Suprapubic skin (tissue), 4 donors: ENCODE measurements around the gene MBNL2. TPM values are rescaled to one million over a fixed set of nuclear protein-coding genes. Genes with fewer than 3 reads are reported as not detected.

Experiments
- DNase-seq, 2 donors: peaks; one replicate each; pipeline ENCODE4 v3.0.0-alpha.2; 2019; ENCODE audit warnings: low spot score in 2 of 2
- H3K27ac ChIP-seq: fragments of 200-600 bp; sonication (generic); one replicate; pipeline ENCODE4 v1.5.1; 2019
- H3K27me3 ChIP-seq: fragments of 200-600 bp; sonication (generic); one replicate; pipeline ENCODE4 v1.5.1; 2019
- H3K36me3 ChIP-seq: fragments of 200-600 bp; sonication (generic); one replicate; pipeline ENCODE4 v1.5.1; 2019
- H3K4me1 ChIP-seq: fragments of 200-600 bp; sonication (generic); one replicate; pipeline ENCODE4 v1.5.1; 2019
- H3K4me3 ChIP-seq: fragments of 200-600 bp; sonication (generic); one replicate; pipeline ENCODE4 v1.5.1; 2019; ENCODE audit warnings: mild to moderate bottlenecking
- H3K9me3 ChIP-seq: fragments of 200-600 bp; sonication (generic); one replicate; pipeline ENCODE4 v1.5.1; 2019
- EP300 ChIP-seq: sonication (generic); formaldehyde crosslinking; IDR thresholded peaks from one replicate; pipeline ENCODE4 v1.6.1; 2017; ENCODE audit warnings: antibody characterized with exemption
- POLR2A ChIP-seq, 2 donors: fragments of 450-650 bp; IDR thresholded peaks; one replicate each; pipeline ENCODE4 v1.6.1; 2017; ENCODE audit warnings: antibody characterized with exemption in 2 of 2, mild to moderate bottlenecking in 2 of 2, moderate library complexity in 2 of 2
- POLR2AphosphoS5 ChIP-seq, 3 donors: sonication (generic); formaldehyde crosslinking; IDR thresholded peaks; one replicate each; pipeline ENCODE4 v1.6.1; 2017; ENCODE audit warnings: antibody characterized with exemption in 3 of 3
- WGBS: methylation state at CpG from one replicate; pipeline ENCODE4 v1.1.5; 2018; 5-methylcytosine and 5-hydroxymethylcytosine counted together
- total RNA-seq, 4 donors: library from RNA; depleted of rRNA; stranded (reverse); fragments of >200 nt; gene quantifications; one replicate each; pipeline ENCODE4 v1.1.0, GENCODE V29; 2016
- TF ChIP-seq, protein P1 (sequence below), 2 donors: fragments of 200-600 bp in 1 of 2; fragments of 450-650 bp in 1 of 2; sonication (generic) in 1 of 2; IDR thresholded peaks; one replicate each; pipeline ENCODE4 v1.5.1; 2016 to 2019; ENCODE audit warnings: antibody characterized with exemption in 2 of 2, mild to moderate bottlenecking in 1 of 2, moderate library complexity in 1 of 2

MBNL2 gene
- total RNA-seq, 4 donors from 2014 or later, result 64.2 to 92.4 (median 73.4) TPM

DNA sequence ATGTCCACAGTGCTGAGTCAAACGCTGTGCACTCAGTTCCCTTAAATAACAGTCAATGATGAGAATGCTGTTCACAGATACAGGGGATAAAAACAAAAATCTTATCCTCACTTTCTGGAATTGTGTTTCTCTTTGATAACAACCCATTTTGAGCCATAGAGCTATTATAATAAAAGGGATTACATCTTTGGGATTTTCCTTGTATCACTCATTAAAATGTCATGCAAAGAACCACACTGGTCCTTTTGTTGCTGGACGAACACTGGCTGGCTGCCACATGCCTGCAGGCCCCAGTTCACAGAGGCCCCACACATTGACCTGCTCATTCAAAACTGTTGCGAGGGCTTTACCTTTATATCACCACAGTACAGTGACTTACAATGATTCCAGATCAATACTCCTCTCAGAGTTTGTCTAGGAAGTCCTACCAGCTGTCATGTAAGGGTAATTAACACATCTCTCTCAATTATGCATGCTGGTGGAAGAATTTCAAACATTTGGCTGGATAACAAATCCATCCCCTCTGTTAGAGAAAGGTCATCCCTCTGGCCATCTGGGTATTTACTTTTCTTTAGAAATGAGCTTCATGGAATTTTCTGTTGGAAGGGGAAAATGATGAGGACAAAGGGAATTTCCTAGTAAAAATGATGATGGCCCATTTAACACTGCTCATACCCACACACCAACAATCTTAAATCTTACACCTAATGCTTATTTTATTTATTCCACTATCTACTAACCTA, 85.9 kb downstream of the MBNL2 start:
- Histone ChIP-seq H3K36me3 (no peaks in the 10 kb centered on the region), H3K4me1 (peaks cover 31% of the 10 kb centered on the region), H3K9me3 (no peaks in the 10 kb centered on the region), H3K27ac (no peak overlapping the region), H3K4me3 (no peak overlapping the region), H3K27me3 (no peaks in the 10 kb centered on the region)
- WGBS, result 44% methylated on average over 3 of the region's 3 CpGs
- DNase-seq, result no peak
- TF ChIP-seq POLR2A (IDR thresholded peaks at IDR 0.05), result no peak
- TF ChIP-seq, protein P1, sequence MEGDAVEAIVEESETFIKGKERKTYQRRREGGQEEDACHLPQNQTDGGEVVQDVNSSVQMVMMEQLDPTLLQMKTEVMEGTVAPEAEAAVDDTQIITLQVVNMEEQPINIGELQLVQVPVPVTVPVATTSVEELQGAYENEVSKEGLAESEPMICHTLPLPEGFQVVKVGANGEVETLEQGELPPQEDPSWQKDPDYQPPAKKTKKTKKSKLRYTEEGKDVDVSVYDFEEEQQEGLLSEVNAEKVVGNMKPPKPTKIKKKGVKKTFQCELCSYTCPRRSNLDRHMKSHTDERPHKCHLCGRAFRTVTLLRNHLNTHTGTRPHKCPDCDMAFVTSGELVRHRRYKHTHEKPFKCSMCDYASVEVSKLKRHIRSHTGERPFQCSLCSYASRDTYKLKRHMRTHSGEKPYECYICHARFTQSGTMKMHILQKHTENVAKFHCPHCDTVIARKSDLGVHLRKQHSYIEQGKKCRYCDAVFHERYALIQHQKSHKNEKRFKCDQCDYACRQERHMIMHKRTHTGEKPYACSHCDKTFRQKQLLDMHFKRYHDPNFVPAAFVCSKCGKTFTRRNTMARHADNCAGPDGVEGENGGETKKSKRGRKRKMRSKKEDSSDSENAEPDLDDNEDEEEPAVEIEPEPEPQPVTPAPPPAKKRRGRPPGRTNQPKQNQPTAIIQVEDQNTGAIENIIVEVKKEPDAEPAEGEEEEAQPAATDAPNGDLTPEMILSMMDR (IDR thresholded peaks at IDR 0.05), result no peak

DNA sequence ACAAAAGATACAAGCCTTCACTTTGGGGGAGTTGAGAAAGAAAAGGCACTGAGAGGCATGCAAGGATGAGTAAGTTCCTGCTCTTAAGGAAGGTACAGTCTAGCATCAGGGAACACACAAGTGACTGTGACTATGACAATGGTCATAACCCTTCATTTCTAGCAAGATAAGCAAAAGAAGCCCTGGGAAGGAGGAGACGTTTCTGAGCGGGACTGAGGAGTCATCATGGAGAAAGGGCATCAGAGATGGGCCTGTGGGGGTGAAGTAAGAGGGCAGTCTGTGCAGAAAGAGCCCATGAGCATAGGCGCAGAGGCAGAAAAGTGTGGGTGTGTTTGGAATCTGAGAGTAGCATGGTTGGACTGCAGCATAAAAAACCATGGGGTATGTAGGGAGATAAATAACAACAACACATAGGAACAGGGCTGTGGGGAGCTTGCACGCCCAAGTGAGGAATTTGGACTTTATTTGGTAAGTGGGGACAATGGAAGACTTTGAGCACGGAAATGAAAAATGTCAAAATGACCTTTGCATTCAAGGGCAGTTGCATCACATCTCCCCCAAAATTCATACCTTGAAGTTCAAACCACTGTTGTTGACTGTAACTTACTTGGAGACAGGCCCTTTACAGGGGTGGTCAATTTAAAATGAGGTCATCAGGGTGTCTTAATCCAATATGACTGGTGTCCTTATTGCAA, 86.7 kb downstream of the MBNL2 start:
- Histone ChIP-seq H3K36me3 (no peaks in the 10 kb centered on the region), H3K27ac (no peak overlapping the region), H3K27me3 (no peaks in the 10 kb centered on the region), H3K4me3 (no peak overlapping the region), H3K9me3 (no peaks in the 10 kb centered on the region), H3K4me1 (peaks cover 24% of the 10 kb centered on the region)
- TF ChIP-seq EP300 (no peak), POLR2AphosphoS5 (IDR thresholded peaks at IDR 0.05) (no peak), POLR2A (IDR thresholded peaks at IDR 0.05) (no peak)
- TF ChIP-seq, protein P1 (IDR thresholded peaks at IDR 0.05), result no peak
- WGBS, result 89% methylated on average over 5 of the region's 5 CpGs
- no peak for DNase-seq

DNA sequence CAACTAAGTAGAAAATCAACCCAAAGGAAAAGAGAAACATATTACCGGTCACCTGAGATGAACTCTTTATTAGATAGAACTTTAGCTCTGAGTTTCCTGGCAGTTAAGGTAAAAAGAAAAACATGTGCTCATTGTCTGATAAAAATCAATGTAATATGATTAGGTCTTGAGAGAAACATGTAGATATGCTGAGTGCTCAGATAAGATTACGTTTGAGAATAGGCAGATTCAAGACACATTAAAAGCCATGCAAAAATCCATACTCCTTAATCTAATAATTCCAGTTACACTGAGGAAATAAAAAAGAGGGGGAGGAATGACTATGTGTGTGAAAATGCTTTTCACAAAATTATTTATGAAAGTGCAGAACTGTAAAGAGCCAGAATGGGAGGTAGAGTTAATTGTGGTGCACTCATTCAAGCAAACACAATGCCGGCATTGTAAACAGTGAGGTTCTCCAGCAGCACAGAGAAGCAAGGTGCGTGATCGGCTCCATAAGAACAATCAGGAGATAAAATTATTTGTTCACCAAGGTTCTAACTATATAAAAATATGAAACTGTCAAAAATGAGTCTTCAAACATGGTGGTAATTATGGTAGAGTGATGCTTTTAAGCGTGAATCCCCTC, 88.8 kb downstream of the MBNL2 start:
- H3K27ac ChIP-seq, result no peak overlapping the region
- H3K4me1 ChIP-seq, result peaks cover 23% of the 10 kb centered on the region
- H3K36me3 ChIP-seq, result no peaks in the 10 kb centered on the region
- 88% methylated on average over 6 of the region's 6 CpGs for WGBS
- no peak overlapping the region for H3K4me3 ChIP-seq
- H3K9me3 ChIP-seq, result no peaks in the 10 kb centered on the region
- H3K27me3 ChIP-seq, result no peaks in the 10 kb centered on the region
- no peak for TF ChIP-seq EP300
- TF ChIP-seq POLR2A (IDR thresholded peaks at IDR 0.05), result no peak
- TF ChIP-seq POLR2AphosphoS5 (IDR thresholded peaks at IDR 0.05), result no peak
- TF ChIP-seq, protein P1 (IDR thresholded peaks at IDR 0.05), result no peak
- DNase-seq, result no peak

DNA sequence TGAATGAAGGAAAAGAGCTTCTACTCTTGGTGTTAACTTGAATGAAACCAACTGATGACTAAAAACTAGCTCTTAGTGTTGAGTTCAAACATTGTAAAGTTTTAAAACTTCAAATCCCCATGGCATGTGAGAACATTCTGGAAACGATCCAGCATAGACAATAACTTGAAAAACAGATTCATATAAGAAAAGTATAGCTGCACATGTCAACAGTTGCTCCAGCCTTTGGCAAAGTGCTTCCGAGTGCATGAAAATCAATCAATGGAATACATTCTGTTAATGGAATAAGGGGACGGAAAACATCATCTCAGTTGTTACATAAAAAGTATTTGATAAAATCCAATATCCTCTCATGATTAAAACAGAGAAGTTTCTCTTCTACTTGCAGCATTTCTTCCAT, 89.8 kb downstream of the MBNL2 start:
- Histone ChIP-seq H3K27me3 (no peaks in the 10 kb centered on the region), H3K36me3 (no peaks in the 10 kb centered on the region), H3K27ac (no peak overlapping the region), H3K4me1 (peaks cover 19% of the 10 kb centered on the region), H3K9me3 (no peaks in the 10 kb centered on the region), H3K4me3 (no peak overlapping the region)
- 77% methylated on average over 3 of the region's 3 CpGs for WGBS
- no peak for DNase-seq
- TF ChIP-seq POLR2A (IDR thresholded peaks at IDR 0.05) (no peak), EP300 (no peak), POLR2AphosphoS5 (IDR thresholded peaks at IDR 0.05) (no peak)
- TF ChIP-seq, protein P1 (IDR thresholded peaks at IDR 0.05), result no peak
